Measurements from ENCODE around the gene RPEL1.

DNA sequence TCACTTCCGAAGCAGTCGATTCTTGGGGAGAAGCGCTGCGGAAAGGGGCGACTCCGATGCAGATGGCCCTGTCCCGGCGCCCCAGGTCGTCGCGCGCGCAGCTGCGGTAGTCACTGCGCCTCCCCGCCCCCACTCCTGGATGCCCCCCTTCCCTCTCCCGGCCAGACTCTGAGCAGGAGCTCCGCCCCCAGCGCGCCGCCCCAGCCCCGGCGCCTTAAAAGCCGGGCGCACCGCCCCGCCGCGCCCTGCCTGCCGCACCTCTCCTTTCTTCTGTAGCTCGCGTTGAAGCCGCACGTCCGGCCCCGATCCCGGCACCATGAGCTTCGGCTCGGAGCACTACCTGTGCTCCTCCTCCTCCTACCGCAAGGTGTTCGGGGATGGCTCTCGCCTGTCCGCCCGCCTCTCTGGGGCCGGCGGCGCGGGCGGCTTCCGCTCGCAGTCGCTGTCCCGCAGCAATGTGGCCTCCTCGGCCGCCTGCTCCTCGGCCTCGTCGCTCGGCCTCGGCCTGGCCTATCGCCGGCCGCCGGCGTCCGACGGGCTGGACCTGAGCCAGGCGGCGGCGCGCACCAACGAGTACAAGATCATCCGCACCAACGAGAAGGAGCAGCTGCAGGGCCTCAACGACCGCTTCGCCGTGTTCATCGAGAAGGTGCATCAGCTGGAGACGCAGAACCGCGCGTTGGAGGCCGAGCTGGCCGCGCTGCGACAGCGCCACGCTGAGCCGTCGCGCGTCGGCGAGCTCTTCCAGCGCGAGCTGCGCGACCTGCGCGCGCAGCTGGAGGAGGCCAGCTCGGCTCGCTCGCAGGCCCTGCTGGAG is 31.4 kb downstream of the RPEL1 start, which contains the start of gene INA:
- TF ChIP-seq, protein P1, sequence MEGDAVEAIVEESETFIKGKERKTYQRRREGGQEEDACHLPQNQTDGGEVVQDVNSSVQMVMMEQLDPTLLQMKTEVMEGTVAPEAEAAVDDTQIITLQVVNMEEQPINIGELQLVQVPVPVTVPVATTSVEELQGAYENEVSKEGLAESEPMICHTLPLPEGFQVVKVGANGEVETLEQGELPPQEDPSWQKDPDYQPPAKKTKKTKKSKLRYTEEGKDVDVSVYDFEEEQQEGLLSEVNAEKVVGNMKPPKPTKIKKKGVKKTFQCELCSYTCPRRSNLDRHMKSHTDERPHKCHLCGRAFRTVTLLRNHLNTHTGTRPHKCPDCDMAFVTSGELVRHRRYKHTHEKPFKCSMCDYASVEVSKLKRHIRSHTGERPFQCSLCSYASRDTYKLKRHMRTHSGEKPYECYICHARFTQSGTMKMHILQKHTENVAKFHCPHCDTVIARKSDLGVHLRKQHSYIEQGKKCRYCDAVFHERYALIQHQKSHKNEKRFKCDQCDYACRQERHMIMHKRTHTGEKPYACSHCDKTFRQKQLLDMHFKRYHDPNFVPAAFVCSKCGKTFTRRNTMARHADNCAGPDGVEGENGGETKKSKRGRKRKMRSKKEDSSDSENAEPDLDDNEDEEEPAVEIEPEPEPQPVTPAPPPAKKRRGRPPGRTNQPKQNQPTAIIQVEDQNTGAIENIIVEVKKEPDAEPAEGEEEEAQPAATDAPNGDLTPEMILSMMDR (conservative IDR thresholded peaks at IDR 0.05; ENCODE audit: low read length): no peak
- no peak for TF ChIP-seq EZH2phosphoT487 (IDR thresholded peaks at IDR 0.05; ENCODE audit: borderline replicate concordance)
